ENCODE results near the gene ILK. TPM values are rescaled to one million over a fixed set of nuclear protein-coding genes. Genes with fewer than 3 reads are reported as not detected.

Gene ILK
- total and polyA plus RNA-seq, 10 of the 15 experiments (the other 5 are each of a cell fraction or from before 2014, with no cell fraction given) = 51.8 to 163 (median 92.0) TPM

DNA sequence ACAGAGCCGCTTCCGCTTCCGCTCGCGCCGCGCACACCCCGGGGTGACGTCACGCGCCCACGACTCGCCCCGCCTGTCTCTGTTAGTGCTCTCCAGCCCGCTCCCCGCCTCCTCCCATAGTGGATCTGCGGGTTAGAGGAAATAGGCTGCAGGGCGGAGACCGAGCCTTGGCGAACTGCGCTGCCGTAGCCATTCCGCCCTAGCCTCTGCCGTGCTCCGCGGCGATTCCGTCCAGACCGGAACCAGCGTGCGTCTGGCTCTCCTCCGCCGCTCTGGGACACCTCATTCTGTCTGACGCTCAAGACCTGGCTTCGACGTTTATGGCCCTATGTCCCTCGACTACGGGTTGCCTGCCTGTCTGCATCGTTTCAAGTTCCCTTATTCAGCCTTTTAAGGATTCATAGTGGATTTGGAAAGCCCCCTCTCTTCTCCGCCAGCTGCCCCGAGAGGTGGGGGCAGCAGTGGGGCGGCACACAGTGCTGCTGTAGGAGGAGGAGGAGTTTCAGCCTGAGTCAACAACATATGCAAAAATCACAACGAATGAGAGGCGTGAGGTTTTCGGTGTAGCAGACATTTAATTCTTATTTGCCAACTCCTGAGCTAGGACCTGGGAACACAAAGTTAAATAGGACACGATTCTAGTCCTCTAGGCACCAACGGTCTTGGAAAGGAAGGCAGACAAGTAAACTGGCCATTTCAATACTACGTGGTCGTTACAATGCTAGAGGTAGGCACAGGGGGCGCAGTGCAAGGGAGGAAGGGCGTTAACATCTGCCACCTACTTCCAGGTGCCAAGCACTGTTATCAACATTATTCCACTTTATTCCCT, 8.9 kb downstream of the ILK start, which contains the start of gene TAF10 (continued):
- TF ChIP-seq, protein P1, sequence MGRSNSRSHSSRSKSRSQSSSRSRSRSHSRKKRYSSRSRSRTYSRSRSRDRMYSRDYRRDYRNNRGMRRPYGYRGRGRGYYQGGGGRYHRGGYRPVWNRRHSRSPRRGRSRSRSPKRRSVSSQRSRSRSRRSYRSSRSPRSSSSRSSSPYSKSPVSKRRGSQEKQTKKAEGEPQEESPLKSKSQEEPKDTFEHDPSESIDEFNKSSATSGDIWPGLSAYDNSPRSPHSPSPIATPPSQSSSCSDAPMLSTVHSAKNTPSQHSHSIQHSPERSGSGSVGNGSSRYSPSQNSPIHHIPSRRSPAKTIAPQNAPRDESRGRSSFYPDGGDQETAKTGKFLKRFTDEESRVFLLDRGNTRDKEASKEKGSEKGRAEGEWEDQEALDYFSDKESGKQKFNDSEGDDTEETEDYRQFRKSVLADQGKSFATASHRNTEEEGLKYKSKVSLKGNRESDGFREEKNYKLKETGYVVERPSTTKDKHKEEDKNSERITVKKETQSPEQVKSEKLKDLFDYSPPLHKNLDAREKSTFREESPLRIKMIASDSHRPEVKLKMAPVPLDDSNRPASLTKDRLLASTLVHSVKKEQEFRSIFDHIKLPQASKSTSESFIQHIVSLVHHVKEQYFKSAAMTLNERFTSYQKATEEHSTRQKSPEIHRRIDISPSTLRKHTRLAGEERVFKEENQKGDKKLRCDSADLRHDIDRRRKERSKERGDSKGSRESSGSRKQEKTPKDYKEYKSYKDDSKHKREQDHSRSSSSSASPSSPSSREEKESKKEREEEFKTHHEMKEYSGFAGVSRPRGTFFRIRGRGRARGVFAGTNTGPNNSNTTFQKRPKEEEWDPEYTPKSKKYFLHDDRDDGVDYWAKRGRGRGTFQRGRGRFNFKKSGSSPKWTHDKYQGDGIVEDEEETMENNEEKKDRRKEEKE (IDR thresholded peaks at IDR 0.05) = no peak
- TF ChIP-seq ASH2L (IDR thresholded peaks at IDR 0.05; ENCODE audit: borderline replicate concordance, low read depth) = no peak
- no peak for TF ChIP-seq ZNF217 (IDR thresholded peaks at IDR 0.05)
- TF ChIP-seq FOS (IDR thresholded peaks at IDR 0.05; ENCODE audit: borderline replicate concordance, extremely low read depth, insufficient read length) = no peak
- no peak for TF ChIP-seq STAT3 (IDR thresholded peaks at IDR 0.05; ENCODE audit: low read depth, low read length)
- peak; percentile 89 for TF ChIP-seq CREM (IDR thresholded peaks at IDR 0.05; ENCODE audit: low read depth)
- TF ChIP-seq, protein P2, sequence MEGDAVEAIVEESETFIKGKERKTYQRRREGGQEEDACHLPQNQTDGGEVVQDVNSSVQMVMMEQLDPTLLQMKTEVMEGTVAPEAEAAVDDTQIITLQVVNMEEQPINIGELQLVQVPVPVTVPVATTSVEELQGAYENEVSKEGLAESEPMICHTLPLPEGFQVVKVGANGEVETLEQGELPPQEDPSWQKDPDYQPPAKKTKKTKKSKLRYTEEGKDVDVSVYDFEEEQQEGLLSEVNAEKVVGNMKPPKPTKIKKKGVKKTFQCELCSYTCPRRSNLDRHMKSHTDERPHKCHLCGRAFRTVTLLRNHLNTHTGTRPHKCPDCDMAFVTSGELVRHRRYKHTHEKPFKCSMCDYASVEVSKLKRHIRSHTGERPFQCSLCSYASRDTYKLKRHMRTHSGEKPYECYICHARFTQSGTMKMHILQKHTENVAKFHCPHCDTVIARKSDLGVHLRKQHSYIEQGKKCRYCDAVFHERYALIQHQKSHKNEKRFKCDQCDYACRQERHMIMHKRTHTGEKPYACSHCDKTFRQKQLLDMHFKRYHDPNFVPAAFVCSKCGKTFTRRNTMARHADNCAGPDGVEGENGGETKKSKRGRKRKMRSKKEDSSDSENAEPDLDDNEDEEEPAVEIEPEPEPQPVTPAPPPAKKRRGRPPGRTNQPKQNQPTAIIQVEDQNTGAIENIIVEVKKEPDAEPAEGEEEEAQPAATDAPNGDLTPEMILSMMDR (IDR thresholded peaks at IDR 0.05 in 2 of 3, conservative IDR thresholded peaks at IDR 0.05 in 1 of 3; ENCODE audit: control insufficient read depth in 2 of 3, extremely low read depth in 1 of 3, insufficient read depth in 1 of 3, low read depth in 3 of 3, low read length in 3 of 3) = peak; percentile 30 to 62 (median 42); a peak in 5 of 6 replicates
- TF ChIP-seq NR2C1 (IDR thresholded peaks at IDR 0.05) = no peak
- peak; percentile 70; the same call in 1 of the 2 replicates for TF ChIP-seq GATAD2B (conservative IDR thresholded peaks at IDR 0.05; ENCODE audit: low read depth)
- TF ChIP-seq, protein P3, sequence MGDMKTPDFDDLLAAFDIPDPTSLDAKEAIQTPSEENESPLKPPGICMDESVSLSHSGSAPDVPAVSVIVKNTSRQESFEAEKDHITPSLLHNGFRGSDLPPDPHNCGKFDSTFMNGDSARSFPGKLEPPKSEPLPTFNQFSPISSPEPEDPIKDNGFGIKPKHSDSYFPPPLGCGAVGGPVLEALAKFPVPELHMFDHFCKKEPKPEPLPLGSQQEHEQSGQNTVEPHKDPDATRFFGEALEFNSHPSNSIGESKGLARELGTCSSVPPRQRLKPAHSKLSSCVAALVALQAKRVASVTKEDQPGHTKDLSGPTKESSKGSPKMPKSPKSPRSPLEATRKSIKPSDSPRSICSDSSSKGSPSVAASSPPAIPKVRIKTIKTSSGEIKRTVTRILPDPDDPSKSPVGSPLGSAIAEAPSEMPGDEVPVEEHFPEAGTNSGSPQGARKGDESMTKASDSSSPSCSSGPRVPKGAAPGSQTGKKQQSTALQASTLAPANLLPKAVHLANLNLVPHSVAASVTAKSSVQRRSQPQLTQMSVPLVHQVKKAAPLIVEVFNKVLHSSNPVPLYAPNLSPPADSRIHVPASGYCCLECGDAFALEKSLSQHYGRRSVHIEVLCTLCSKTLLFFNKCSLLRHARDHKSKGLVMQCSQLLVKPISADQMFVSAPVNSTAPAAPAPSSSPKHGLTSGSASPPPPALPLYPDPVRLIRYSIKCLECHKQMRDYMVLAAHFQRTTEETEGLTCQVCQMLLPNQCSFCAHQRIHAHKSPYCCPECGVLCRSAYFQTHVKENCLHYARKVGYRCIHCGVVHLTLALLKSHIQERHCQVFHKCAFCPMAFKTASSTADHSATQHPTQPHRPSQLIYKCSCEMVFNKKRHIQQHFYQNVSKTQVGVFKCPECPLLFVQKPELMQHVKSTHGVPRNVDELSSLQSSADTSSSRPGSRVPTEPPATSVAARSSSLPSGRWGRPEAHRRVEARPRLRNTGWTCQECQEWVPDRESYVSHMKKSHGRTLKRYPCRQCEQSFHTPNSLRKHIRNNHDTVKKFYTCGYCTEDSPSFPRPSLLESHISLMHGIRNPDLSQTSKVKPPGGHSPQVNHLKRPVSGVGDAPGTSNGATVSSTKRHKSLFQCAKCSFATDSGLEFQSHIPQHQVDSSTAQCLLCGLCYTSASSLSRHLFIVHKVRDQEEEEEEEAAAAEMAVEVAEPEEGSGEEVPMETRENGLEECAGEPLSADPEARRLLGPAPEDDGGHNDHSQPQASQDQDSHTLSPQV (IDR thresholded peaks at IDR 0.05) = no peak
- no peak for TF ChIP-seq NFXL1 (IDR thresholded peaks at IDR 0.05; ENCODE audit: borderline replicate concordance)
- TF ChIP-seq, protein P4, sequence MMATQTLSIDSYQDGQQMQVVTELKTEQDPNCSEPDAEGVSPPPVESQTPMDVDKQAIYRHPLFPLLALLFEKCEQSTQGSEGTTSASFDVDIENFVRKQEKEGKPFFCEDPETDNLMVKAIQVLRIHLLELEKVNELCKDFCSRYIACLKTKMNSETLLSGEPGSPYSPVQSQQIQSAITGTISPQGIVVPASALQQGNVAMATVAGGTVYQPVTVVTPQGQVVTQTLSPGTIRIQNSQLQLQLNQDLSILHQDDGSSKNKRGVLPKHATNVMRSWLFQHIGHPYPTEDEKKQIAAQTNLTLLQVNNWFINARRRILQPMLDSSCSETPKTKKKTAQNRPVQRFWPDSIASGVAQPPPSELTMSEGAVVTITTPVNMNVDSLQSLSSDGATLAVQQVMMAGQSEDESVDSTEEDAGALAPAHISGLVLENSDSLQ (IDR thresholded peaks at IDR 0.05) = peak; percentile 66
- peak; percentile 58 for TF ChIP-seq MYC (IDR thresholded peaks at IDR 0.05; ENCODE audit: insufficient read depth, insufficient read length, insufficient replicate concordance, low read length, severe bottlenecking)
- TF ChIP-seq TCF7 (IDR thresholded peaks at IDR 0.05; ENCODE audit: borderline replicate concordance) = no peak

Measured in GM12878 (cell line).